HCT116 (cell line): ENCODE measurements around the gene CST4. TPM values are rescaled to one million over a fixed set of nuclear protein-coding genes. Genes with fewer than 3 reads are reported as not detected.

Experiments used
- ATAC-seq: fragments of 200-7000 bp; cut with Tn5 transposase; 2 replicates; pipeline ENCODE4 v1.9.1; 2020; ENCODE audit warnings: mild to moderate bottlenecking, moderate library complexity
- BruUV-seq: library from RNA; stranded (reverse); fragments of 400-500 nt; replicated peaks from 2 replicates; lab custom pipeline; 2021; lab: Mats Ljungman, UMichigan
- CTCF ChIA-PET: fragments of 300-600 bp; sonication (Branson Sonifier 250); formaldehyde crosslinking; loops from one replicate; lab custom pipeline; 2021; ENCODE audit warnings: antibody characterized with exemption; lab: Charles Lee
- POLR2A ChIA-PET: fragments of 300-600, 350-600 bp; sonication (Branson Sonifier 250); formaldehyde crosslinking; loops from one replicate; lab custom pipeline; 2021; ENCODE audit warnings: antibody characterized with exemption; lab: Charles Lee
- RAD21 ChIA-PET, 2 experiments: fragments of 300-600 bp; sonication (Branson Sonifier 250); formaldehyde crosslinking; loops; one replicate each; lab custom pipeline; 2023; ENCODE audit warnings: low total read pairs in 2 of 2; ENCODE audit not compliant: uncharacterized antibody in 2 of 2, unreplicated experiment in 2 of 2, low non-redundant PET in 1 of 2; lab: Charles Lee
- DNase-seq: peaks from one replicate; pipeline ENCODE4 v3.0.0-alpha.2; 2010; ENCODE audit warnings: low read depth, low spot score
- H2AFZ ChIP-seq: fragments of 200-600 bp; shearing (Covaris generic), sonication (generic); 2 replicates; pipeline ENCODE4 v1.6.1; 2017; ENCODE audit warnings: low read depth, mixed run types, mixed read lengths, antibody characterized with exemption, low read length; ENCODE audit not compliant: poor library complexity, severe bottlenecking
- H3K27ac ChIP-seq: 2 replicates; pipeline ENCODE4 v1.5.1; 2012; ENCODE audit warnings: low read depth, low read length
- H3K27me3 ChIP-seq: fragments of 200-600 bp; sonication (generic); 2 replicates; pipeline ENCODE4 v1.6.1; 2016; ENCODE audit warnings: mixed run types, low read length, mixed read lengths; ENCODE audit not compliant: insufficient read depth
- H3K36me3 ChIP-seq, 2 experiments: fragments of 200-500 bp in 1 of 2; fragments of 200-600 bp in 1 of 2; sonication (Bioruptor generic) in 1 of 2; sonication (generic) in 1 of 2; 2 replicates each; pipeline versions ENCODE4 v1.5.1 to v1.6.1; 2014 to 2016; ENCODE audit warnings: low read length in 2 of 2, inconsistent platforms in 1 of 2, mixed read lengths in 1 of 2, mixed run types in 1 of 2; ENCODE audit not compliant: insufficient read depth in 2 of 2, control insufficient read depth in 1 of 2
- H3K4me1 ChIP-seq, 2 experiments: fragments of 200-600 bp in 1 of 2; sonication (generic) in 1 of 2; 2 replicates each; pipeline versions ENCODE4 v1.5.1 to v1.6.1; 2012 to 2017; ENCODE audit warnings: low read length in 2 of 2, inconsistent platforms in 1 of 2, mild to moderate bottlenecking in 1 of 2, mixed read lengths in 1 of 2, mixed run types in 1 of 2, moderate library complexity in 1 of 2; ENCODE audit not compliant: insufficient read depth in 2 of 2, control insufficient read depth in 1 of 2
- H3K4me2 ChIP-seq: fragments of 200-600 bp; sonication (generic); 2 replicates; pipeline ENCODE4 v1.6.1; 2017; ENCODE audit warnings: mixed run types, low read length, mixed read lengths
- H3K4me3 ChIP-seq, 2 experiments: fragments of 200-600 bp in 1 of 2; sonication (generic) in 1 of 2; replicated peaks in 1 of 2; 2 replicates each; pipeline ENCODE4 v1.5.1; 2011 to 2016; ENCODE audit warnings: low read length in 2 of 2, control low read depth in 1 of 2, low read depth in 1 of 2, mild to moderate bottlenecking in 1 of 2, mixed read lengths in 1 of 2, mixed run types in 1 of 2
- H3K79me2 ChIP-seq: fragments of 200-600 bp; sonication (generic); 2 replicates; pipeline ENCODE4 v1.6.1; 2017; ENCODE audit warnings: mild to moderate bottlenecking, mixed run types, low read length, moderate library complexity, mixed read lengths; ENCODE audit not compliant: insufficient read depth
- H3K9ac ChIP-seq: fragments of 200-600 bp; sonication (generic); 2 replicates; pipeline ENCODE4 v1.6.1; 2016; ENCODE audit warnings: low read length, mixed read lengths
- H3K9me2 ChIP-seq: fragments of 200-600 bp; sonication (generic), shearing (Covaris generic); 2 replicates; pipeline ENCODE4 v1.6.1; 2017; ENCODE audit warnings: mixed run types, mild to moderate bottlenecking, moderate library complexity; ENCODE audit not compliant: insufficient read depth
- H3K9me3 ChIP-seq, 2 experiments: fragments of 200-500 bp in 1 of 2; fragments of 200-600 bp in 1 of 2; sonication (Bioruptor generic) in 1 of 2; sonication (generic) in 1 of 2; 2 replicates each; pipeline ENCODE4 v1.6.1; 2014 to 2017; ENCODE audit warnings: low read length in 2 of 2, mixed read lengths in 2 of 2, inconsistent platforms in 1 of 2, low read depth in 1 of 2, mild to moderate bottlenecking in 1 of 2, mixed run types in 1 of 2, moderate library complexity in 1 of 2; ENCODE audit not compliant: control insufficient read depth in 1 of 2, insufficient read depth in 1 of 2
- H4K20me1 ChIP-seq: fragments of 200-600 bp; sonication (generic), shearing (Covaris generic); 2 replicates; pipeline ENCODE4 v1.6.1; 2017; ENCODE audit warnings: mixed run types, mild to moderate bottlenecking, moderate library complexity; ENCODE audit not compliant: insufficient read depth
- CBX3 ChIP-seq: IDR thresholded peaks from 2 replicates; pipeline ENCODE4 v1.6.1; 2012; ENCODE audit warnings: low read depth
- CEBPB ChIP-seq: IDR thresholded peaks from 2 replicates; pipeline ENCODE4 v1.6.1; 2012; ENCODE audit warnings: low read depth
- ELF1 ChIP-seq: IDR thresholded peaks from 2 replicates; pipeline ENCODE4 v1.6.1; 2012; ENCODE audit warnings: low read depth, borderline replicate concordance
- EZH2 ChIP-seq: fragments of 200-600 bp; sonication (generic); IDR thresholded peaks from 2 replicates; pipeline ENCODE4 v1.6.1; 2017; ENCODE audit warnings: antibody characterized with exemption, mixed run types
- FOSL1 ChIP-seq: IDR thresholded peaks from 2 replicates; pipeline ENCODE4 v1.6.1; 2012; ENCODE audit warnings: low read depth
- JUND ChIP-seq: IDR thresholded peaks from 2 replicates; pipeline ENCODE4 v1.6.1; 2012
- SIN3A ChIP-seq: IDR thresholded peaks from 2 replicates; pipeline ENCODE4 v1.6.1; 2012; ENCODE audit warnings: low read depth
- SP1 ChIP-seq: IDR thresholded peaks from 2 replicates; pipeline ENCODE4 v1.6.1; 2012; ENCODE audit warnings: low read depth
- SRF ChIP-seq: IDR thresholded peaks from 2 replicates; pipeline ENCODE4 v1.6.1; 2012; ENCODE audit warnings: low read depth
- TCF7L2 ChIP-seq: IDR thresholded peaks from 2 replicates; pipeline ENCODE4 v1.7.0; 2011; ENCODE audit warnings: borderline replicate concordance, inconsistent platforms; ENCODE audit not compliant: insufficient read depth, insufficient read length; ENCODE audit errors: extremely low read depth
- ZNF274 ChIP-seq: fragments of 200-500 bp; sonication (Bioruptor generic); IDR thresholded peaks from 2 replicates; pipeline ENCODE4 v1.6.1; 2014; ENCODE audit warnings: mild to moderate bottlenecking, low read depth, low read length, inconsistent platforms
- intact Hi-C: fragments of 100-400 bp; cut with micrococcal nuclease; formaldehyde crosslinking; loops from 2 replicates; pipeline ENCODE4 v1.10.0; 2022
- total RNA-seq: library from RNA; stranded (reverse); gene quantifications from one replicate; pipeline ENCODE4 v1.2.1, GENCODE V29; 2021; ENCODE audit not compliant: unreplicated experiment
- TF ChIP-seq, protein P1 (sequence below): IDR thresholded peaks from 2 replicates; pipeline ENCODE4 v1.6.1; 2011; ENCODE audit warnings: mild to moderate bottlenecking, low read length, moderate library complexity; ENCODE audit not compliant: insufficient replicate concordance; ENCODE audit errors: extremely low read depth
- TF ChIP-seq, protein P2 (sequence below), 3 experiments: fragments of 200-600 bp in 1 of 3; sonication (generic) in 1 of 3; IDR thresholded peaks in 2 of 3; conservative IDR thresholded peaks in 1 of 3; 2 replicates each; pipeline ENCODE4 v1.5.1; 2012 to 2017; ENCODE audit warnings: low read depth in 2 of 3, low read length in 2 of 3, antibody characterized with exemption in 1 of 3, borderline replicate concordance in 1 of 3, control low read depth in 1 of 3, mild to moderate bottlenecking in 1 of 3, mixed read lengths in 1 of 3, mixed run types in 1 of 3, moderate library complexity in 1 of 3; ENCODE audit not compliant: insufficient read depth in 1 of 3
- TF ChIP-seq, protein P3 (sequence below): IDR thresholded peaks from 2 replicates; pipeline ENCODE4 v1.6.1; 2012; ENCODE audit warnings: low read depth

Gene CST4
- total RNA-seq, 1 experiment from 2014 or later: not detected

DNA sequence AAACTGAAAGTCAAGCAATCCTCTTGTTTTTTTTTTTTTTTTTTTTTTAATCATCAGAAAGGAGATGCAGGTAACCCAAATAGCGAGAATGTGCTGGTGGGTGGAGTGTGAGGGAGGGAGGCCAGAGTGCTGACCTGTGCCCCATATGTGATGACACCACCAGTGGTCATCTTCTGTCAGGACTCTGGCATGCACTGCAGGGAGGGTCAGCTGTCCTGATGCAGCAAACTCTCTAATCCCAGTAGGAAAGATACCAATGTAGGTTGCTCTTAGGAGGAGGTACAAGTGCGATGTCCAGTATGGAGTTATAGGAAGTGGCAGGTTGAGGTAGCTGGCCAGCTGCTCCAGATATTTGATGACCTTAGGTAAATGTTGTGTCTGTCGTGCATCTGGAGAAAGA is 2.8 kb upstream of the CST4 start:
- DNase-seq (no peak), ATAC-seq (no peak)
- no peaks in the 10 kb centered on the region for H3K36me3 ChIP-seq
- no peak overlapping the region for H3K4me2 ChIP-seq
- intact Hi-C loops: no loop called here
- H3K4me1 ChIP-seq: no peaks in the 10 kb centered on the region; a peak in 1 of 4 replicates
- no peak overlapping the region for H3K27ac ChIP-seq
- H3K9me3 ChIP-seq: no peaks in the 10 kb centered on the region
- RAD21 ChIA-PET: no interaction called here
- H4K20me1 ChIP-seq: no peaks in the 10 kb centered on the region
- CTCF ChIA-PET: no interaction called here
- POLR2A ChIA-PET: no interaction called here
- H3K9ac ChIP-seq: no peak overlapping the region
- H3K9me2 ChIP-seq: no peaks in the 10 kb centered on the region
- TF ChIP-seq, protein P1, sequence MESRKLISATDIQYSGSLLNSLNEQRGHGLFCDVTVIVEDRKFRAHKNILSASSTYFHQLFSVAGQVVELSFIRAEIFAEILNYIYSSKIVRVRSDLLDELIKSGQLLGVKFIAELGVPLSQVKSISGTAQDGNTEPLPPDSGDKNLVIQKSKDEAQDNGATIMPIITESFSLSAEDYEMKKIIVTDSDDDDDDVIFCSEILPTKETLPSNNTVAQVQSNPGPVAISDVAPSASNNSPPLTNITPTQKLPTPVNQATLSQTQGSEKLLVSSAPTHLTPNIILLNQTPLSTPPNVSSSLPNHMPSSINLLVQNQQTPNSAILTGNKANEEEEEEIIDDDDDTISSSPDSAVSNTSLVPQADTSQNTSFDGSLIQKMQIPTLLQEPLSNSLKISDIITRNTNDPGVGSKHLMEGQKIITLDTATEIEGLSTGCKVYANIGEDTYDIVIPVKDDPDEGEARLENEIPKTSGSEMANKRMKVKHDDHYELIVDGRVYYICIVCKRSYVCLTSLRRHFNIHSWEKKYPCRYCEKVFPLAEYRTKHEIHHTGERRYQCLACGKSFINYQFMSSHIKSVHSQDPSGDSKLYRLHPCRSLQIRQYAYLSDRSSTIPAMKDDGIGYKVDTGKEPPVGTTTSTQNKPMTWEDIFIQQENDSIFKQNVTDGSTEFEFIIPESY: no peak
- TF ChIP-seq ELF1: no peak
- TF ChIP-seq SRF: no peak
- TF ChIP-seq CBX3: no peak
- TF ChIP-seq SP1: no peak
- no peak for TF ChIP-seq CEBPB
- no TSS peak for BruUV-seq
- no peaks in the 10 kb centered on the region for H3K79me2 ChIP-seq
- no peak overlapping the region for H3K4me3 ChIP-seq
- no peak overlapping the region for H2AFZ ChIP-seq
- peaks cover 4% of the 10 kb centered on the region; the same call in 1 of the 2 replicates for H3K27me3 ChIP-seq

DNA sequence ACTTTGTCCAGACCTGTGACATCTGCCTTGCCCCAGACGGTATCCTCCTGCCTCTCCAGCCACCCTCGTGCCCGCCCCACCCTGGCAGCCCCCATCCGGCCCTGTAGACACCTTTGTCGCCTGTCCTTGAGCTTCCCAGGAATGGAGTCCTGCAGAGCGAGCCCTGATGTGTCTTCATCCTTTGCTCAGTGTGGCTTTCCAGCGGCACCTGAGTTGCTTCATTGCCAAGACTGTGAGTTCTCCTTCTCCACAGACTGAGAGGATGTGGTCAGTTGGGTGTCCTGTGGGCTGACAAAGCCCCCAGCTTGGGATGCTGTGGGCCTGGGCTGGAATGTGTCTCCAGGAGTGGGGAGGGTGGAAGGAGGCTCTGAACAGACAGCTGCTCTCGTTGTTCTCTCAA is 1.7 kb upstream of the CST4 start:
- H3K9ac ChIP-seq: no peak overlapping the region
- no peaks in the 10 kb centered on the region for H3K79me2 ChIP-seq
- ATAC-seq: no peak
- no peak for TF ChIP-seq CBX3
- TF ChIP-seq EZH2: no peak
- TF ChIP-seq, protein P2, sequence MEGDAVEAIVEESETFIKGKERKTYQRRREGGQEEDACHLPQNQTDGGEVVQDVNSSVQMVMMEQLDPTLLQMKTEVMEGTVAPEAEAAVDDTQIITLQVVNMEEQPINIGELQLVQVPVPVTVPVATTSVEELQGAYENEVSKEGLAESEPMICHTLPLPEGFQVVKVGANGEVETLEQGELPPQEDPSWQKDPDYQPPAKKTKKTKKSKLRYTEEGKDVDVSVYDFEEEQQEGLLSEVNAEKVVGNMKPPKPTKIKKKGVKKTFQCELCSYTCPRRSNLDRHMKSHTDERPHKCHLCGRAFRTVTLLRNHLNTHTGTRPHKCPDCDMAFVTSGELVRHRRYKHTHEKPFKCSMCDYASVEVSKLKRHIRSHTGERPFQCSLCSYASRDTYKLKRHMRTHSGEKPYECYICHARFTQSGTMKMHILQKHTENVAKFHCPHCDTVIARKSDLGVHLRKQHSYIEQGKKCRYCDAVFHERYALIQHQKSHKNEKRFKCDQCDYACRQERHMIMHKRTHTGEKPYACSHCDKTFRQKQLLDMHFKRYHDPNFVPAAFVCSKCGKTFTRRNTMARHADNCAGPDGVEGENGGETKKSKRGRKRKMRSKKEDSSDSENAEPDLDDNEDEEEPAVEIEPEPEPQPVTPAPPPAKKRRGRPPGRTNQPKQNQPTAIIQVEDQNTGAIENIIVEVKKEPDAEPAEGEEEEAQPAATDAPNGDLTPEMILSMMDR (IDR thresholded peaks at IDR 0.05 in 2 of 3, conservative IDR thresholded peaks at IDR 0.05 in 1 of 3; ENCODE audit: borderline replicate concordance in 1 of 3, insufficient read depth in 1 of 3, low read depth in 2 of 3, low read length in 2 of 3): no peak
- TF ChIP-seq SRF: no peak
- TF ChIP-seq FOSL1: no peak
- TF ChIP-seq SP1: no peak
- no peak for TF ChIP-seq TCF7L2
- TF ChIP-seq SIN3A: no peak
- no peak for TF ChIP-seq ZNF274
- no peak for TF ChIP-seq JUND
- TF ChIP-seq, protein P3, sequence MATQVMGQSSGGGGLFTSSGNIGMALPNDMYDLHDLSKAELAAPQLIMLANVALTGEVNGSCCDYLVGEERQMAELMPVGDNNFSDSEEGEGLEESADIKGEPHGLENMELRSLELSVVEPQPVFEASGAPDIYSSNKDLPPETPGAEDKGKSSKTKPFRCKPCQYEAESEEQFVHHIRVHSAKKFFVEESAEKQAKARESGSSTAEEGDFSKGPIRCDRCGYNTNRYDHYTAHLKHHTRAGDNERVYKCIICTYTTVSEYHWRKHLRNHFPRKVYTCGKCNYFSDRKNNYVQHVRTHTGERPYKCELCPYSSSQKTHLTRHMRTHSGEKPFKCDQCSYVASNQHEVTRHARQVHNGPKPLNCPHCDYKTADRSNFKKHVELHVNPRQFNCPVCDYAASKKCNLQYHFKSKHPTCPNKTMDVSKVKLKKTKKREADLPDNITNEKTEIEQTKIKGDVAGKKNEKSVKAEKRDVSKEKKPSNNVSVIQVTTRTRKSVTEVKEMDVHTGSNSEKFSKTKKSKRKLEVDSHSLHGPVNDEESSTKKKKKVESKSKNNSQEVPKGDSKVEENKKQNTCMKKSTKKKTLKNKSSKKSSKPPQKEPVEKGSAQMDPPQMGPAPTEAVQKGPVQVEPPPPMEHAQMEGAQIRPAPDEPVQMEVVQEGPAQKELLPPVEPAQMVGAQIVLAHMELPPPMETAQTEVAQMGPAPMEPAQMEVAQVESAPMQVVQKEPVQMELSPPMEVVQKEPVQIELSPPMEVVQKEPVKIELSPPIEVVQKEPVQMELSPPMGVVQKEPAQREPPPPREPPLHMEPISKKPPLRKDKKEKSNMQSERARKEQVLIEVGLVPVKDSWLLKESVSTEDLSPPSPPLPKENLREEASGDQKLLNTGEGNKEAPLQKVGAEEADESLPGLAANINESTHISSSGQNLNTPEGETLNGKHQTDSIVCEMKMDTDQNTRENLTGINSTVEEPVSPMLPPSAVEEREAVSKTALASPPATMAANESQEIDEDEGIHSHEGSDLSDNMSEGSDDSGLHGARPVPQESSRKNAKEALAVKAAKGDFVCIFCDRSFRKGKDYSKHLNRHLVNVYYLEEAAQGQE: no peak
- no peaks in the 10 kb centered on the region for H4K20me1 ChIP-seq
- intact Hi-C loops: no loop called here
- H3K9me2 ChIP-seq: no peaks in the 10 kb centered on the region
- H3K27me3 ChIP-seq: 0 out of 2 replicates have a peak, but pooled peaks cover 3% of the 10 kb centered on the region
- no peak overlapping the region for H2AFZ ChIP-seq
- H3K4me3 ChIP-seq: no peak overlapping the region
- CTCF ChIA-PET: no interaction called here
- no peak overlapping the region for H3K4me2 ChIP-seq
- H3K27ac ChIP-seq: no peak overlapping the region
- POLR2A ChIA-PET: no interaction called here
- no peaks in the 10 kb centered on the region for H3K9me3 ChIP-seq
- no TSS peak for BruUV-seq
- RAD21 ChIA-PET: no interaction called here
- H3K4me1 ChIP-seq: no peaks in the 10 kb centered on the region; a peak in 1 of 4 replicates
- DNase-seq: no peak
- no peaks in the 10 kb centered on the region for H3K36me3 ChIP-seq
